Hindlimb muscle (tissue), 1 donor: ENCODE results near the gene UBN2. TPM values are rescaled to one million over a fixed set of nuclear protein-coding genes. Genes with fewer than 3 reads are reported as not detected.
"Not testable (repeated sequence)": the region's sequence is repeated elsewhere in the genome, so short reads cannot be mapped to it uniquely, and the experiment has no call there.

Experiments used
- DNase-seq: peaks from one replicate; pipeline ENCODE4 v3.0.0-alpha.2; 2013
- polyA plus RNA-seq: library from polyadenylated mRNA; unstranded; fragments of 120-200 nt; gene quantifications from one replicate; pipeline ENCODE4 v1.2.1, GENCODE V29; 2013; ENCODE audit not compliant: insufficient read length

Gene UBN2
- polyA plus RNA-seq, 1 donor = 11.1 TPM

DNA sequence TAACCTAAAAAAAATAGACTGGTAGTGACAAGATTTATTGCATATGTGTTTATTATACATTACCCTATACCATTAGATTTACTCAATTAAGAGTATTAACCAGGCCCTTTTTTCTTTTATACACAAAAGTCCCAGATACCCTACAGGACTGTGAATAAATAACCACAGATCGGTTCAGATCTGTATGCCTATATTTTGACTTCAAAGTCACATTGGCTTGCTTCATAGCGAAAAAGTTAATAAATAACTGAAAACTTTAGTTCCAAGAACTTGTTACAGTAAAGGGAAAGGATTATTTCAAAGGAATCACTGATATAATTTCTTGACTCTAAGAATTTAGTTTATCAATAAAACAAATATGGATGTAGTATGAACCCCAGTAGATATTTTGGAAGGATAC is 68.3 kb downstream of the UBN2 start:
- no peak for DNase-seq

DNA sequence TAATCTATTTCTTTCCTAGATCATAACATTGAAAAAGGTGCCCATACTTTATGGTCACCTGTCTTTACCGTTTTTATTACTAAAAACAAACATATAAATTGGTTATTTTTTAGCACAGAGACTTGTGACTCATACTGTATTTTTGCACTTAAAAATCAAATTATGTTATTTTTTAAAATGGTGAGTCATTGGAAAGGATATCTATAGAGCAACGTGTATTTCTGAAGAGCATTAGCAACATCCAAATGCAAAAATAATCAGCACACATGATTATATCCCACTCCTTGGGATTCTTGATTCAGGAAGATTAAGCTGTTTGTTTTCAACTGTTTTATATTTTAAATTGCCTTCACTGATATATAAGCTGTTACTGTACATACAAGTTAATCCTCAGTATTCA is 69.4 kb downstream of the UBN2 start:
- DNase-seq = no peak

DNA sequence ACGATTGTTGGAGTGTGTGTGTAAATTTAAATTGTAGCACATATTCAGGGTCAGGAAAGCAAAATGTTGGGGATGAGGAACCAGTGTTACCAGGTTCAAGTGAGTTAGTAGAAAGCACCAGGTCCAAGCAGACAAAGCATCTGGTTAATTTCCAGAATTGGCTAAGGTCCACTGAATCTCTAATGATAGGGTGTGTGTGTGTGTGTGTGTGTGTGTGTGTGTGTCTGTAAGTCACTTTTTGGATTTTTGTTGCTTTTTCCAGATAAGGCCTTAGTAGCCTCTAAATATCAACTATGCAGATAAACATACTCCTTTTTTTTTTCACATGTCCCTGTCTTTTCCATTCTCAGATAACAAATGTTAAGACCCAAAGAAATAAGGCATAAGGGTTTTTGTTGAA is 73.5 kb downstream of the UBN2 start:
- no peak for DNase-seq

DNA sequence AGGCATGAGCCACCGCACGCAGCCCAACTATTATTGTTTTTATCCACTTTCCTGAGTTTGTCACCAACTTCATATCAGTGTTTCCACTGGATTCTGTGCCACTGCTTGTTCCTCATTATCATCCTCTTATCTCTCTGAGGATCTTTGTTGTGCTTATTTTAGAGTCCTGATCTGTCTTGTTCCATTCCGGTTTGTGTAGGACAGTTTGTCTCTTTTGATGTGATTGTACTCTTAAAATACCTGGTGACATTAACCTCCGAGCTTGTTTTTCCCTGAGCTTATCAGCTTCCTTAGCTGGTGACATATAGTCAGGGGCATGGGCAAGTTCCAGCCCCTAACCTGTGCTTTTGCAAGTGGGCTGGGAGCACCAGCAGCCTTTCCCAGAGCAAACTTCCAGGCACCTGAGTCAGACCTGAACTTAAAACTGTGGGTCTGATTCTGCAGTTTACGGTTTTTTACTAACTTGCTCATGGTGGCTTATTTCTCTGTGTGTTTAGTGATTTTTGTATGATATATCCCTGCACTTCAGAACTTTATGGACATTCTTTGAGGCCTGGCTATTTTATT is 87.0 kb downstream of the UBN2 start:
- no peak for DNase-seq

DNA sequence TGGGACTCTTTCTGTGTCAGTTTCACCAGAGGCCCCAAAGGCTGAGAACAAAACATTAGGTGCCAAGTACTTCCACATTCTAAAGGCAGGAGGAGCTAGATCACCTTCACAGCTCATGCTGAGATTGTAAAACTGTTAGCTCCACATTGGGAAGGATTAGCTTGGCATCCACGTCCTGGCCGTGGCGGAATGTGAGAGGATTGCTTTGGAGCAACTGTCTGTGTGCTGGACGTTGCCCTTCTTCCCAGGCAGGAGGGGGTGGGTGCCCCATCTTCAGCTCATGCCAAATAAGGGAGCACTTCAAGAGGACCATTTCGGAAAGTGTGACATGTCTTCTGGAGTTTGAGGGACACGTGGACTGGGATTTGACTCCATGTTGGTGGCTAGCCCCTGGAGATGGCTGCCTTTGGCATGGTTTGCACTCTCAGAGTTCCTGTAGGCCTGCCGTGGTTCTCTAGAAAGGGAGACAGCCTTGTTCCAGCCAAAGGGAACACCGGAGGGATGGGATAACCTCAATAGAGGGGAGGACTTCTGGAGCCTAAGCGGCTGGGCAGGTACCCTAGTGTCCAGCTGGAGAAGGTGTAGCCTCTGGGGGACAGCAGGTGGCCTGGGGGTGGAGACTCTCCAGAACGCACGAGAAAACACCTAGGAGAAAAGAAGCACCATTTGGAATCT is 90.2 kb downstream of the UBN2 start:
- DNase-seq = no peak

DNA sequence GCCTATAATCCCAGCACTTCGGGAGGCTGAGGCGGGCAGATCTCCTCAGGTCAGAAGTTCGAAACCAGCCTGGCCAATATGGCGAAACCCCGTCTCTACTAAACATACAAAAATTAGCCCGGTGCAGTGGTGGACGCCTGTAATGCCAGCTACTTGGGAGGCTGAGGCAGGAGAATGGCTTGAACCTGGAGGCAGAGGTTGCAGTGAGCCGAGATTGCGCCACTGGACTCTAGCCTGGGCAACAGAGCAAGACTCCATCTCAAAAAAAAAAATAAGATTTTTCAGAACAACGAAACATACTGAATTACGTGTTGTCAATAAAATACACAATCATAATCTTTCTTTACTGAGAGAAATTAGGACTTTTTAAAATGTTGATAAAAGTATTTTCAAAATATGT is 93.7 kb downstream of the UBN2 start:
- DNase-seq = not testable (repeated sequence)

DNA sequence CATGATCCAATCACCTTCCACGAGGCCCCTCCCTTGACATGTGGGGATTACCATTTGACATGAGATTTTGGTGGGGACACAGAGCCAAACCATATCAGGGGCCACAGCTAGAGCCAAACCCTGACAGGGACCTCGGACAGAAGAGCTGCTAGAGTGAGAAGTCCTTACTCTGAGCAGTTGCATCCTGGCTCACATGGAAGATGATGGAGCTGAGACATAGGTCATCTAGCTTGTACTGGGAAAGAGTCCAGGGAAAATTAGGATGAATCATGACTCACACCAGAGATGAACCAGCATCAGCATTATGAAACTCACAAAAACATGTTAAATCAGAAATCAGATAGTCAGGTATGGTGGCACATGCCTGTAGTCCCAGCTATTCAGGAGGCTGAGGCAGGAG is 97.3 kb downstream of the UBN2 start:
- no peak for DNase-seq

DNA sequence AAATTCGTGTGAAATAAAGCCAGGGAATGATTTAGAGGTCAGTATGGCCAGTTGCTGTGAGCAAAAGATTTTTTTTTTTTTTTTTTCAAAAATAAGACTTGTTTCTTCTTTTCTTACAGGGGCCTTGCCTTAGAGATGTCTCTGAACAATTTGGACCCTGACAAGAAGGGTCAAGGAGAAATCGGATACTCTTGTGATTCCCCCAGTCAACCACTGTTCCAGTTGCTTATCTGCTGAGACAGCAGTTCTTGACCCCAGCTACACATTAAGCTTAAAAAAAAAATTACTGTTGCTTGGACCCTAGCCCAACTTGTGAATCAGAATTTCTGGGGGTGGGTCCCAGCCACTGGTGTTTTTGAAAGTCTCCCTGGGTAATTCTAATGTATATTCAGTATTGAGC is 98.1 kb downstream of the UBN2 start:
- no peak for DNase-seq

DNA sequence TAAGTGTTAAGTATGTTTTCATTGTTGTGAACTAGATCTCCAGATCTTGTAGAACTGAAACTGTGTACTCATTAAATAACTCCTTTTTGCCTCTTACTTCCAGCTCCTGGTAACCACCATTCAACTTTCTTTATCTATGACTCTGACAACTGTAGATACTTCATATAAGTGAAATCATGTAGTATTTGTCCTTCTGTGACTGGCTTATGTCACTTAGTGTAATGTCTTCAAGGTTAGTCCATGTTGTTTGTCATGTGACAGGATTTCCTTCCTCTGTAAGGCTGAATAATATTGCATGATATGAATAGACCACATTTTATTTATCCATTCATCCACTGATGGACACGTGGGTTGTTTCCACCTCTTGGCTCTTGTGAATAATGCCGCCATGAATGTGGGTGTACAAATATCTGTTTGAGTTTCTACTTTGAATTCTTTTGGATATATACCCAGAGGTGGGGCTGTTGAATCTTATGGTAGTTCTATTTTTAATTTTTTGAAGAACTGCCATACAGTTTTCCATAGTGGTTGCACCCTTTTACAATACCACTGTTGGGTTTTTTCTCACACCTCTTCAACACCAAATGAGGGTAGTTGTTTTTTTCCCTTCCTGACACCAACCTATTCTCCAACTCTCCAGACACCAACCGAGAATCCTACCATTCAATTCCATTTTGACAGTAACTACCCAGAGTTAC is 99.4 kb downstream of the UBN2 start:
- no peak for DNase-seq

DNA sequence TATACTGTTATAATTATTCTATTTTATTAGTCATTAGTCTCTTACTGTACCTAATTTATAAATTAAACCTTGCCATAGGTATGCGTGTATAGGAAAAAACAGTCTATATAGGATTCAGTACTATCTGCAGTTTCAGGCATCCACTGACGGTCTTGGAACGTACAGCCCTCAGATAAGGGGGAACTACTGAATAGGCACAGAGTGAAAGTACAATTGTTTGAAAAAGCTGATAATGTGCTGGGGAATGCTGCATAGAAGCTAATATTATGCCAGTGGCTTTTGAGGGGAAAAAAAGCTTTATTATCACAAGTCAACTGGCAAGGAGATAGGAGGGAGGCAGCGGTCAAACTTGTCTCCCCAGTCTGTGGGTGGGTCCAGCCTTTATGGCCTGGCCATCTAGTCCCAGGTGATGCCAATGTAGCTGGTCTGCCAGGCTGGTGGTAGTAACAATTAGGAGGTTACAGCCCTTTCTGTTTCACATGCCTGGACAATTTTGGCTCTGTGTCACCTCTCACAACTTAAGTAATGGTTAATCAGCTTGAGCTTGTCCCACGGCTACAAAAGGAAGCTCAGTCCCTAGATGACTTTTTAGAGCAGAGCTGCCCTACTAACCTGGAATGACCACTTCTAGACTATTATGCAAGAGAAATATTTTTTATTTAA is 101.8 kb downstream of the UBN2 start:
- no peak for DNase-seq

DNA sequence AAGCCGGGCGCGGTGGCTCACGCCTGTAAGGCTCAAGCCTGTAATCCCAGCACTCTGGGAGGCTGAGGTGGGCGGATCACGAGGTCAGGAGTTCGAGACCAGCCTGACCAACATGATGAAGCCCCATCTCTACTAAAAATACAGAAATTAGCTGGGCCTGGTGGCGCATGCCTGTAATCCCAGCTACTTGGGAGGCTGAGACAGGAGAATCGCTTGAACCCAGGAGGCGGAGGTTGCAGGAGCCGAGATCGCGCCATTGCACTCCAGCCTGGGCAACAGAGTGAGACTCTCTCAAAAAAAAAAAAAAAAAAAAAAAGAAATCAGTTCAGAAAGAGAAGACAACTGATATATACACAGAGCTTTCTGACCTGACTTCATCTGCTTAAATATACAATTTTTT is 102.4 kb downstream of the UBN2 start:
- DNase-seq = not testable (repeated sequence)

DNA sequence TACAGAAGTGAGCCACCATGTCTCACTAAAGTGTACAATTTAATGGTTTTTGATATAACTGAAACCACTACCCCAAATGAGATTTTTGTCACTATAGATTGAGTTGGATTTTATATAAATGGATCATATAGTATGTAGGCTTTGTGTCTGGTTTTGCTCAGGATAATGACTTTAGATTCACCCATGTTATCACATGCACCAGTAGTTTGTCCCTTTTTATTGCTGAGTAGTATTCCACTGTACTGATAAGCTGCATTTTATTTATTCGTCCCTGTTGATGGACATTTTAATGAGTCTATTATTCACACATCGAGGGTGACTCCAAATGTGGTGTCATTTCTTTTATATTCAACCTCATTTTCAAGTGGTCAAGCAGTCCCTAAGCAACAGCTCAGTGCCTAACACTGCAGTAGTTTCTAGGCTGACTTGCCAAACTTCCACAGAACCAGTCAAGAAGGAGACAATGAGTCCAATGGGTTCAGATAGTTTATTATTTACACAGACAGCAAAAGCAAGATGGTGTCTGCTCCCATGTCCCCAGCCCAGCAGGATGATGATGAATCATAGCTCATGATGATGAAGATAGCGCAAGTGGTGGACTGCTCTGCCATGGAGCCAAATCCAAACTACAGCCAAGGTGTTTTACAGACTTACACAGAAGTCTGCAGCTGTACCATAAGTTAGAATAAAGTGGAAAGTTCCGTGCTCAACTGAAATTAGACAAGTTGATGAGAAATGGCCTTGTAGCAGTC is 103.5 kb downstream of the UBN2 start:
- DNase-seq = no peak

DNA sequence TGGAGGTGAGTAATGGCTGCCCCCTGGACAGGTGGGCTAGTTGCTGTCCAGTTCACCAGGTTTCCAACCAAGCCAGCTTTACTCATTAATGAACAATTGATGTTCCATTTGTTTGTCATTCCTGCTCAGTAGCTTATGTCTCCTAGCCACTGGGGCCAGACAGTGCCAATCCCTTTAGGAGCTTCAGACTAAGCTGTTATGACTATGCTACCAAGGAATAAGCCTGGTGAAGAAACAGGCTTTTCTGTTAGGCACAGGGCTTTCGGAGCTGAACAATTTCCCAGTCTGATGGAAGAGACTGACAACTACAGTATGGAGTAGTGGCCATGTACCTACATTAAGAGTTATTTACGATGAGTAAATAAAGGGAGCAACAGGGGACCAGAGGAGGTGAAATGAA is 108.0 kb downstream of the UBN2 start:
- DNase-seq = no peak

DNA sequence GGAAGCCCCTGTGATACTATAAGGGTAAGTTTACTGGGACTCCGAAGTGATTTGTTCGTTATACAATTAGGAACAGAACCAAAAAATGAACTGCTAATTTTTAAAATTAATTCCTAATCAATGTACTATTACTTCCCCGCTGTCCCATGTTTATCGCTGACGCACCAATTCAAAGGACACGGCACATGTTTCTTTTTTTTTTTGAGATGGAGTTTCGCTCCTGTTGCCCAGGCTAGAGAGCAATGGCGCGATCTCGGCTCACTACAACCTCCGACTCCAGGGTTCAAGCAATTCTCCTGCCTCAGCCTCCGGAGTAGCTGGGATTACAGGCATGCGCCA is 108.6 kb downstream of the UBN2 start:
- no peak for DNase-seq

DNA sequence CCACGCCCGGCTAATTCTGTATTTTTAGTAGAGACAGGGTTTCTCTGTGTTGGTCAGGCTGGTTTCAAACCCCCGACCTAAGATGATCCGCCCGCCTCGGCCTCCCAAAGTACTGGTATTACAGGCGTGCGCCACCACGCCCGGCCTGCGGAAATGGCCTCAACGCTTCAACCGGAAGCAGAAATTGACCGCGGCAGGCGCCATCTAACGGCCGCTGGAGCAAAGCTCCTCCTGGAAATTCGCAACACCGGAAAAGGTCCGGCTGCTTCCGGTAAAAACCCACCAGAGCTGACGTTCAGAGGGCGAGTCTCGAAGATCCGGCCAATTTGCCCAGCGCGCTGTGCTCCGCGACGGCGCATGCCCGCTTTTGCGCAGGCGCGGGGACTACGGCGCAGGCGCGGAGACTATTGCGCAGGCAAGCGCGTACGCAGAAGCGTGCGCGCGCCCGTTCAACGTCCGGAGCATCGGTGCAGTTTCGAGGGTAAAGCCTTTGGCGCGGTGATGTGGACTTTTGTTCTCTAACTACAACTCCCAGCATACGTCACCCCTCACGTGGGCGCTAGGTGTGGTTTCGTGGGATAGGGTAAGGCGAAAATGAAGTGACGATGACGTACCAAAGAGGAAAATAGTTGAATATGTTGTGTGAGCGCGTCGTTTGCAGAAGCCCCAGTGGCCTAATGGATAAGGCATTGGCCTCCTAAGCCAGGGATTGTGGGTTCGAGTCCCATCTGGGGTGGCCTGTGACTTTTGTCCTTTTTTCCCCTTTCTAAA is 109.2 kb downstream of the UBN2 start:
- peak; percentile 100 for DNase-seq

DNA sequence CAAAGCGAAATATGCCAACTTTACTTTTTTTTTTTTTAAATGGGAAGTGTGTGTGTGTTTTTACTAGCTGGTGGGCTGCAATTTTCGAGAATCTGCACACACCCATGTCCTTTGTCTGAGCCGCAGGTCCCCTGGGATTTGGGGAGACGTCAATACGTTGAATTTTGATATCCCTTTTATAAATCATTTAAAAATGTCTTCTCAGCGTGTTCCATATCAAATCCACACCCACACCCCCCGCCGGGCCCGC is 109.7 kb downstream of the UBN2 start:
- DNase-seq = no peak

DNA sequence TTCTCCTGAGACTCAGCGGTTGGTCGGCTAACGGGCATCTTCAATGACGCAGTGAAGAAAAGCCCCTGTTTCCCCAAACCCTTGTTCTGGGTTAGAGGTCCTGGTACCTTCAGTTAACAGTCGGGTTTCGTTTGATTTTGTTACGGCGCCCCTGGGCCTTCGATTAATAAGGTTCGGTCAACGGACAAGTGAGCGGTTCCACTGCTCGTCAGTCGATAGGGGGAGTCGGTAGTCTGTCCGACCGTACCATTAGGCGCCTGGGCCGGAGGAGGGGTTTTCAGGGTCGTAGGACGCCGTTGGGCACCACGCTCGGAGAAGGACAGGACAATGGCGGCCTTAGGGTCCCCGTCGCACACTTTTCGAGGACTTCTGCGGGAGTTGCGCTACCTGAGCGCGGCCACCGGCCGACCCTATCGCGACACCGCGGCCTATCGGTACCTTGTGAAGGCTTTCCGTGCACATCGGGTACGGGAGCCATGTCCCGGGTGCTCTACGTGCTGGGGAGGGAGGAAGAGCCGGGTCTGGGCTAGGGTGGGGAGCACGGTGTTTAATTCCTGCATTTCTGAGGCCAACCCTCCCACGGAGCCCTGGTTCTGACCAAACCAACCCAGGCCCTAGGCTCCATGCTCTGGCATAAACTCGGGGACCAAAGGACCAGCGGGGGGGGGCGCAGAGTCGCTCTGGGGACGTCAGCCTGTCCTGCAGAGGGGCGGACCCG is 110.2 kb downstream of the UBN2 start, which contains the start of gene FMC1:
TSS of gene FMC1 (plus strand) at position 280 of the 718 bp plus-strand sequence. CDS start at position 328, 48 bp downstream.
- peak; percentile 92 for DNase-seq

DNA sequence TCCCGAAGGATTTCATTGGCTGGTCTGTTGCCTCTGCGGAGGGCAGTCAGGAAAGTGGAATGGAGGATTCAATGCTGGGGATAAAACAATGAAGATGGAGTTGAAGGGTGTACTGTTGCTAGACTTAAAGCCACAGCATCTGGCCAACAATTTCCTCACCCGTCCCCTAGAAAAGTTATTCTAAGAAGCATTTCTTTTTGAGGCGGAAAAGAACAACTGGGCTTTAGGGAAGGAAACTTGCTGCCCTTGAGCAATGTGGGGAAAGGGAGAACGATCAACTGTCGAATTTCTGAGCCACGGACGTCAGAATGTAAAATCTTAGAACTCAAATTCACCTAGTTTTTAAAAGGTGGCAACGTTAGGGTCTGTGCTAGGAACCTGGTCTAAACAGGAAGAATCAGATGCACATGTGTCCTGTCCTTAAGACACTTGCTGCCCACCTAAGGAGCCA is 110.8 kb downstream of the UBN2 start:
- DNase-seq = no peak

DNA sequence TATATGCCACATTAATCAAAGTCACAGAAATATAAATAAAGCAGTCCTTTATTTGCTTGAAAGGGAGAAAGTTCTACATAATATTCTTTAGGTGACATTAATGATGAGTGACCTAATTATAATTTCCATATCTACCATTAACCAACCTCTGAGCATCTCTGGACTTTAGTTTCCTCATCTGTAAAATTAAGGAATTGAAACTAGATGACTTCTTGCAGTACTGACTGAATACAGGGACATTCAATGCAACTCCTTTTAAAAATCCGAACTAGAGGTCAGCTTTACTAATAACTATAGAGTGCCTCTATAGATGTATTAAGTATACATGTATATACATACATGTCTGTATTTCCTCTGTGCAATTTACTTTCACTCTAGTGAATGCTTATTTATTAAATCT is 114.0 kb downstream of the UBN2 start:
- DNase-seq = no peak

DNA sequence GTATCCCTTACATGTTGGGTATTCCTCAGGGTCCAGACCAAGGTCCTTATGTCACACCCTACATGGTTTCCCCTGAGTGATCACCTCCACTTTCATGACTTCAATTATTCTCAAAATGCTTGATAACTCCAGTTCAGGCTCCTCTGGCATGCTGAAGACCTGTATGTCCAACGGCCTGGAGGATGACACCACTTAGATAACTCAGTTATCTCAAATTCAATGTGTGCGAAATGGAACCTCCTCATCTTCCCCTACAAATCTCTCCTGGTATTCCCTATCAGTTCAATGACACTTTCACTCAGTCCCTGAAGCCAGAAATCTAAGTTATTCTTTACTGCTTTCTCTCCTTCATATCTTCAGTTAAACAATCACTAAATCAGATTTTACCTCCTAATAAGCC is 120.0 kb downstream of the UBN2 start:
- DNase-seq = no peak

DNA sequence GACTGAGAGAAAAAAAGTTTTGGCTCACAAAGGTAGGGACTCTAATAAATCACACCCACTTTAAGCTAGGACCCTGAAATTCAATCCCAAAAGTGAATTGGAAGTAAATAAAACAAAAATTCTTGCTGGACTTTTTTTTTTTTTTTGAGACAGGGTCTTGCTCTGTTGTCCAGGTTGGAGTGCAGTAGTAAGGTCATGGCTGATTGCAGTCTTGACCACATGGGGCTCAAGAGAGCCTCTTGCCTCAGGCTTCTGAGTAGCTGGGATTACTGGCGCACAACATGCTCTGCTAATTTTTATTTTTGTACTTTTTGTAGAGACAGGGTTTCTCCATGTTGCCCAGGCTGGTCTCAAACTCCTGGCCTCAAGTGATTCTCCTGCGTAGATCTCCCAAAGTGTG is 123.7 kb downstream of the UBN2 start:
- DNase-seq = no peak

DNA sequence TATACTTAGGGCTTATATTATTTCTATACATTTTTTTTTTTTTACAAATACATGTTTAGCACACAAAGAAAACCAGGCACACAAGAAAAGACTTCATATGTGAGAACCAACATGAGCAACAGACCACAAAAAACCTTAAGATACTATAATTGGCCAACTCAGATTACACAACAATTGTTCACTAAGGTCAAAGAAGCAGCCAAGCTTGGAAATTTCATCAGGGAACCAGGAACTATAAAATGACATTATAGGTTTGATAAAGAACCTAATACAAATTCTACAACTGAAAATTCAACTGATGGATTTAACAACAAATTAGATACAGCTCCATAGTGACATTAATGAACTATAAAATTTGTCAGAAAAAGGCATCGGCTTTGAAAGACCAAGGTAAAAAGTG is 124.3 kb downstream of the UBN2 start:
- no peak for DNase-seq
